ENCODE measurements around the gene MLYCD. TPM values are rescaled to one million over a fixed set of nuclear protein-coding genes. Genes with fewer than 3 reads are reported as not detected.

MLYCD gene
- total RNA-seq, 1 donor from 2014 or later: 20.1 TPM

DNA sequence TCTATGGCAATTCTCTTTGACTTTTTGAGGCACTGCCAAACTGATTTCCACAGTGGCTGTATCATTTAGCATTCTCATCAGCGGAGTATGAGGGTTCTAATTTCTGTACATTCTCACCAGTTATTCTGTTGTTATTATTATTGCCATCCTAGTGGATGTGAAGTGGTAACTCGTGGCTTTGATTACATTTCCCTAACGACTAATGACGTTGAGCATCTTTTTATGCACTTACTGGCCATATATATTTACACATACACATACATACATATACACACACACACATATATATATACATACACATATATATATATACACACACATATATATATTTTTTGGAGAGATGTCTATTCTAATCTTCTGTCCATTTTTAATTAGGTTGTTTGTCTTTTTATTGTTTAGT lies 3.7 kb upstream of the MLYCD start:
- DNase-seq (ENCODE audit: low spot score): no peak
- intact Hi-C loops (cut with DNase I): no loop called here

DNA sequence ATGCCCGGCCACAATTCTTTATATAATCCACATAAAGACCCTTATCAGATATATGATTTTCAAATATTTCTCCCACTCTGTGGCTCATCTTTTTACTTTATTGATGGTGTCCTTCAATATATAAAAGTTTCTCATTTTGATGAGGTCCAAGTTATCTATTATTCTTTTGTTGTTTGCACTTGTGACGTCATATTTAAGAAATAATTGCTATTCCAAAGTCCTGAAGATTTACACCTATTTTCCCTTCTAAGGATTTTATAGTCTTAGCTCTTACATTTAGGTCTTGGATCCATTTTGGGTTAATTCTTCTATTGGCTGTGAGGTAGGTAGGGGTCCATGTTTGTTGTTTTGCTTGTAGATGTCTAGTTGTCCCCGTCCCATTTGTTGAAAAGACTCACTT lies 3.0 kb upstream of the MLYCD start:
- no peak for DNase-seq (ENCODE audit: low spot score)
- intact Hi-C loops (cut with DNase I): no loop called here

DNA sequence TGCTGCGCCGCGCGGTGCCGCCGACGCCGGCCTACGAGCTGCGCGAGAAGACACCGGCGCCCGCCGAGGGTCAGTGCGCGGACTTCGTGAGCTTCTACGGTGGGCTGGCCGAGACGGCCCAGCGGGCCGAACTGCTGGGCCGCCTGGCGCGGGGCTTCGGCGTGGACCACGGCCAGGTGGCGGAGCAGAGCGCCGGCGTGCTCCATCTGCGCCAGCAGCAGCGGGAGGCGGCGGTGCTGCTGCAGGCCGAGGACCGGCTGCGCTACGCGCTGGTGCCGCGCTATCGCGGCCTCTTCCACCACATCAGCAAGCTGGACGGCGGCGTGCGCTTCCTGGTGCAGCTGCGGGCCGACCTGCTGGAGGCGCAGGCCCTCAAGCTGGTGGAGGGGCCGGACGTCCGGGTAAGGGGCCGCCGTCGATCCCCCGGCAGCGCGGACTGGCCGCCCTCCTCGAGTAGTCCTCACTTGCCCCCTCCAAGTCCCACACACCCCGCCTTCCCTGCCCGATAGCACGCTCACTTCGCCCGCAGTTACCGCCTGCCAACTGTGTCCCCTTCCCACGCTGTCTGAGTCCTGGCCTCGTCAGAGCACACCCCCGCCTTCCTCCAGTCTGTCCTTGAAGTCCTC lies 470 bp downstream of the MLYCD start:
- intact Hi-C loops (cut with DNase I): no loop called here
- no peak for DNase-seq (ENCODE audit: low spot score)

DNA sequence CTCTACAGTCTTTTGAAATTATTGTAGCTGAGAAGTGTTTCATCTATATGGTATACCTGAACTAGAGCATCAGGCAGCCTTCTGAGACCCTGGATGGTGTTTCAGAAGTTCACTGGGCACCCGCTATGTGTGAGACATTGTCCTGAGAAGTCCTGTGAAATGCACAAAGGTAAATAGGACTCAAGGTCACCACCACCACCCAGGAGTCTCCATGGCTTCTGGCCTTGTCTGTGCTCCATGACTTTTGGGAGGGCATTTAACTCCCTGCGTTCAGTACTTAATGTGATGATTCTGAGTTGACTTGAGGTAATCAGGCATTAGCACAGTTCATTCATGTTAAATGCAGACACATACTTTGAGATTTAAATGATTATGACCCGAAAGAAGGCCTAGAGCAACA lies 1.1 kb downstream of the MLYCD start:
- intact Hi-C loops (cut with DNase I): no loop called here

DNA sequence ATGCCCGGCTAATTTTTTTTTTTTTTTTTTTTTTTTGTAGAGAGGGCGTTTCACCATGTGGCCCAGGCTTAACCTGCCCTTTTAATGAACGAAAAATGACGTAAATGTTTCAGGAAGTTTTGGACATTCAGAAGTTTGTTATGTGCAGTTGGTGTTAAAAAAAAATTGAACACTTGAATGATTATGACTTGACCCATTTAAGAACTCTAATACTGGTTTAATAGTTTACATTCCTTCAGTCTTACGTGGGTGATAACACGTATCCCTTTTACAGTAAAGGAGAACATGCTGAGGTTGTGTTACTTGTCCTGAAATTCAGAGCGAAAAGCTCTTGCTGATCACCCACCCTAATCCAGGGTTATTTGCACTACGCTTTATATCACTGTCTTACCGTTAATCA lies 1.7 kb downstream of the MLYCD start:
- no peak for DNase-seq (ENCODE audit: low spot score)
- intact Hi-C loops (cut with DNase I): no loop called here

More for the DNA sequence above, 1.1 kb downstream of the MLYCD start:
- no peak for DNase-seq (ENCODE audit: low spot score)

DNA sequence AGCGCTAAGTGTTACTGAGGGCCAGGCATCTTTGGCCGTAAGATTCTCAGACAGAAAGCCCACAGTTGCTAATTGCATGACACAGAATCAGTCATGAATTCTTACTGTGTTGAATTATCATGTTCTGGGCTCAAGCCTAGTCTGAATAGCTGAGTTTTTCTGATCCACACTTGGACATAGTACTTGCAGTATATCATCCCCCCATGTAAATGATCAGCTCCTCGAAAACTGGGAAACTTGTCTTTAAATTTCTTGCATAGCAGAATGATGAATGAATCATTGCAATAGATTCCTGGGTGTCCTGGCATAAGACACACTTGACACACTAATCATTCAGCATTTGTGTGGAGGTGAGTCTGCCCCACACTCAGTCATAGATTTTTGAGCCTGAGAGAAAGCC lies 2.2 kb downstream of the MLYCD start:
- no peak for DNase-seq (ENCODE audit: low spot score)
- intact Hi-C loops (cut with DNase I): no loop called here

DNA sequence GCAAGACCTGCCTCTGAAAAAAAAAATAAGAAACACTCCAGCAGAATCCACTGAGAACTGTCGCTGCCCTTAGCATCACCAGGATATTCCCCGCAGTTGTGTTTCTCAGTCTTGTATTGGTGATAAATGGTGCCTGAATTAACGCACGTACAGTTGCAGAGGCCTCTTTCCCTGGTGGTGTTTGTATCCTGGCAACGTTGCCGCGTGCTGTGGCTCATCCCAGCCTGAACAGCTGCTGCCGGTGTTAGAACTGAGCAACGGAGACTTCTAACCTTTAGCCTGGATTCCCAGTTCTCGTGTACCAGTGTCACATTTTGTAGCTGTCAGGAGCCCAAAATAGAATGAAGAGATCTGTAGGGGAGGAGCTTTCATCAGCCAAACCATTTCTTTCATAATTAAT lies 4.8 kb downstream of the MLYCD start:
- intact Hi-C loops (cut with DNase I): loop anchor here (2.0 kb wide), 1 partner anchor 49 kb away; the partner anchor contains the start of gene OSGIN1
- peak; percentile 84 for DNase-seq (ENCODE audit: low spot score)

DNA sequence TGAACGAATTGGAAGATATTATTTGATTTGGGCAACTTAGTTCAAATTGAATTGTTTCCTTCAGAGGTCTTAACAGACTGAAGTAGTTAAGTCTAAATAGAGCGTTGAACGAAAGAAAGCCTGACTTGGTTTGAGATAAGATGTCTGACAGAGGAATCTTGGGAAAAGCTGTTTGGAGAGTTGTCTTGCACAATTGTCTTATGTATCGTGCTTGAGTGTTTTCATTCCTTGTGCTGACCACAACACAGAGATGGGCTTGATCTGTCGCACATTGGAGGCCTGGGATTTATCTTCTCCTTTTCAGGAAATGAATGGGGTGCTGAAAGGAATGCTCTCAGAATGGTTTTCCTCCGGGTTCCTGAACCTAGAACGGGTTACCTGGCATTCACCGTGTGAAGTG lies 7.8 kb downstream of the MLYCD start:
- intact Hi-C loops (cut with DNase I): no loop called here
- DNase-seq (ENCODE audit: low spot score): no peak

DNA sequence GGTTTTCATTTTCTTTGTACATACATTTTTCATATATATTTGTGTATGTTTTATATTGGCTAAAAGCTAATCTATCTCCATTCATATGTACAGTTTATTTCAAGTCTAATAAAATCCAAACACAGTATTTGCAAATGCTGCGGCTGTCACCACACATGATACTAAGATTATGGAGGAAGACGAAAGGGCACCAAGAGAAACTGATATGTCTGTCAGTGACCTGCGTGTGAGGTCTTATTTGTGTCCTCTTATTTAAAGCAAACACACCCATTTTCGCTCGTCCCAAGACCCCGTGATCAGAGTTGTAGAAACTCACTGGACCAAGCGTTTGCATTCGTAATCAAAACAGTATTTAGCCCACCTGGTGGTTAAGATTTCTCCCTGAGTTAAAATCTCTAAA lies 8.2 kb downstream of the MLYCD start:
- intact Hi-C loops (cut with DNase I): no loop called here
- no peak for DNase-seq (ENCODE audit: low spot score)

DNA sequence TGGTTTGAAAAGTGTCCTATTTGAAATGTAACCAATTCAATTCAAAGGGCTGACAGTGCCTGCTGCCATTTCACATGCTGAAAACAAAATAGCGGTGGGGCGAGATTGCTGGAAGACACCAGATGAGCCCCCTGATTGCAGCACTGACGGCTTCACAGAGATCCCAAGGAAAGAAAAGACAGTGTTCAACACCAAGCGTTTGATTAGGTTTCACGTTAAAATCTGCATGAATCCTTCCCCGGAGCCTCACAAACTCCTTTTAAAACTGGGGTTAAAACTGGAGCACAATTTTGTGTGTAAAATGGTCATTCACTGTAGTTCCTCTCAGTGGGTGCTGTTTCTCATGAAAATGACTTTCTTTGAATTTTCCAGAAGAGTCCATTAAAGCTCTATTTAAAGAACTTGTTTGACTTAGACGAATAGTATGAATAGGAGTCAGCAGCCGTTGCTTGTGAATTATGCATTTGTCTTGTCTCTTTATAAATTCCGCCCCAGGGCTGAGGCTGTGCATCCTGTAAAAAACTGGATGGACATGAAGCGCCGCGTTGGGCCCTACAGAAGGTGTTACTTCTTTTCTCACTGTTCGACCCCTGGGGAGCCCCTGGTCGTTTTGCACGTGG lies 8.8 kb downstream of the MLYCD start:
- intact Hi-C loops (cut with DNase I): no loop called here

DNA sequence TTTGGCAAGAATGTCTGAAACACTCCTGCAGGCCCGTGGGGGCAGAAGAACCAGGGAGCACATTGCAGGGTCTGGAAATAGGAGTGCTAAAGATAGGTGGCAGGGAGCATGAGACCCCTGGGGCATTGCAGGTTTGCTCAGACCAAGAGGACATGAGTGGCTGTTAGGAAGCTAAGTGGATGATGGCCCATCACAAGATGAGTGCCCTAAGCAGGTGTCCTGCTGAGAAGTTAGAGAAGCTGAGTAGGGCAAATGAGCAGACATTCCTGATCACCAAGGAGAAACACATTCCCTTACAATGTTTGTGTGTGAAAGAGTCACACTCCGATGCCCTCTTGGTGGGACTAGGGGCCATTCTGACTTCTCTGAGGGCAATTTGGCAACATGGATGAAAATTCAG lies 9.9 kb downstream of the MLYCD start:
- intact Hi-C loops (cut with DNase I): no loop called here

More for the DNA sequence above, 8.8 kb downstream of the MLYCD start:
- DNase-seq (ENCODE audit: low spot score): no peak

DNA sequence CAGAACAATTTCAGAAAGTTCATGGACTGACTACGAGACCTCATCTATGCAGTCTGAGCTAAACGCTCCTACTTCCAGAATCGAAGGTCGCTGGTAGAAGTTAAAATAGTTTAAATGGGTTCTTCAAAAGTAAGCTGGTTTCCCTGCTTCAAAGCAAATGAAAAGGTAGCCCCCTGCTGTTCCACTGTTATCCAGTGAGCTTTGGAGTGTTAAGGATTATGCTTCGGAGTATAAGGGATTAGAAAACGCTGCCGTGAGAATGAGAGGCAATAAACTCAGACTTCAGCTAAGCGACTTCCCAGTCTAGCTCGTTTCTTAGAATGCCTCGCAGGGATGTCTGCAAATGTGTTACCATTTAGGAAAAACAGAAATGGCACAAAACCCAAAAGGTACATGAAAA lies 12.4 kb downstream of the MLYCD start:
- DNase-seq (ENCODE audit: low spot score): no peak
- intact Hi-C loops (cut with DNase I): no loop called here

More for the DNA sequence above, 9.9 kb downstream of the MLYCD start:
- no peak for DNase-seq (ENCODE audit: low spot score)

DNA sequence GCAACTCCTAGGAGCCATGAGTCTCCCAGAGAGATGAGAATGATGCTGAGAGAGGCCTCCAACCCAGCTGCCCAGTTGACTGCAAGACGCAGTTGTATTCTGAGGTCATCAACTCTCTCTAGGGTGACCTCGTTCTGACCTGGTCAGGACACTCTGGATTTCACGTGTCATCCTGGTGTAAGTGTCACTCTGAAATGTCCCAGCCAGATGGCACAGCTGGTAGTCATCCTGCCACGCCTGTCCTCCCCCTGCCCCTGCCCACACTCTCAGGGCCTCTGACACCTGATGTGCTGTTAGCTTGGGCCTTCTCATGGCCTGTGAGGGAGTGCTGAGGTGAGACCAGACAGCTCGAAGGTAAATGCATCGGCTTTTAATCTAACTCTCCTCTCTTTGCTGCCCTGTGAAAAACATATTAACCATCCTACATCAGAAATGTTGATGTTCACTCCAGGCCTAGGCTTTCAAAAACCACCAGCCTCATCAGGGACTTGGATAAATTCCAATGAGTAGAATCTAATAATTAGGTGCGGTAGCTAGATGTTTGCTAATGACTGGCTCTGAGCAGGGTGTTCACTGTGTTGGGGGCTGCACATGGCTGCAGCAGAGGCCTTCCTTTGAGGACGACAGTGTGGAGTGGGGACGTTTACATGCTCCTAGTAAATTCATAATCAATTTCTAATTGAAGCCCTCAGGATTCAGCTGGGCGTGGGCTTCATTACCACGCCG lies 13.8 kb downstream of the MLYCD start:
- no peak for DNase-seq (ENCODE audit: low spot score)
- intact Hi-C loops (cut with DNase I): loop anchor here (1.0 kb wide), 1 partner anchor 41 kb away; the partner anchor contains the start of gene OSGIN1

DNA sequence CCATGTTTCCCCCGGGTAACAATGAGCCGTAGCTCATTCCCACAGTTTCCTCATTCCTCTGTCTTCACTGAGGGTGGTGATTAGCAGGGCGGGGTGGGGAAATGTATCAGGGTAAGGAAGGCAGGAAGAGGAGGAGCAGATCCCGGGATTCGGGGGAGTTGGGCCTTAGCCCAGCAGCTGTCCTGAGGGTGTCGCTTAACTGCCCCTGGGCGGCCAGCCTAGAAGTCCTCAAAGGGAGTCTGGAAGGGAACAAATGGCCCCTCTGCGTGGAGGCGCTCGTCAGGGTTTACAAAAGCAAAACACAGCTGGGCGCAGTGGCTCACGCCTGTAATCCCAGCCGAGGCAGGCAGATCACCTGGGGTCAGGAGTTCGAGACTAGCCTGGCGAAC lies 14.3 kb downstream of the MLYCD start:
- peak; percentile 87 for DNase-seq (ENCODE audit: low spot score)
- intact Hi-C loops (cut with DNase I): loop anchor here (1.0 kb wide), 1 partner anchor 40 kb away; the partner anchor contains the start of gene OSGIN1

DNA sequence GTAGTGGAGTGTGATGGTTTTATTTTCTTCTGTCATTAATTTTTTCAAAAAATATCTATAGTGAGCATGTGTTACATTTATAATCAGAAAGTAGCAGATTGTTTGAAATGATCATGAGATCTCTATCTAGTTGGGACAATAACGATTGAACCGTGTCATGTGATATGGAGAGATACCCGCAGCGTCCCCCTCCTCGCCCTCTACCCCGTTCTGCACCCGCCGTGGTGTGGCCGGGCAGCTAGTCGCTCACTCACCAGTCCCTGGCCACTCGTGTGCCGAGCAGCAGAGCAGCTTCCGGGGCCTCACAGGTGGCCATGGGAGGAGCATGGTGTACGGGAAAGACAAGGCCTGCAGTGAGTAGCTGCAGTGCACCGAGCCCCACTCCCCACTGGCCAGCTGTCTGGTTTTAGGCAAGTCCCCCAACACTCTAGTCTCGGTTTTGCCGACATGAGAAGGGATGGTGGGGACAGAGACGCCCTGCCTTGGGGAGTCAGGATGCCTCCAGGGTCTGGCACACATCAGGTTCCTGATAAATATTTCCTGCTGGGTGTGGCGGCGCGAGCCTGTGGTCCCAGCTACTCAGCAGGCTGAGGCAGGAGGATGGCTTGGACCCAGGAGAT lies 15.3 kb downstream of the MLYCD start:
- no peak for DNase-seq (ENCODE audit: low spot score)
- intact Hi-C loops (cut with DNase I): no loop called here

DNA sequence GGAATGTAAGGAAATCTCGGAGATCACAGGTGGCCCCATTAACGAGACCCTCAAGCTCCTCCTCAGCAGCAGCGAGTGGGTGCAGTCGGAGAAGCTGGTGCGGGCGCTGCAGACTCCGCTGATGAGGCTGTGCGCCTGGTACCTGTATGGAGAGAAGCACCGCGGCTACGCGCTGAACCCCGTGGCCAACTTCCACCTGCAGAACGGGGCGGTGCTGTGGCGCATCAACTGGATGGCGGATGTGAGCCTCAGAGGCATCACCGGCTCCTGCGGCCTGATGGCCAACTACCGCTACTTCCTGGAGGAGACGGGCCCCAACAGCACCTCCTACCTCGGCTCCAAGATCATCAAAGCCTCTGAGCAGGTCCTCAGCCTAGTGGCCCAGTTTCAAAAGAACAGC lies 16.2 kb downstream of the MLYCD start:
- no peak for DNase-seq (ENCODE audit: low spot score)
- intact Hi-C loops (cut with DNase I): no loop called here

DNA sequence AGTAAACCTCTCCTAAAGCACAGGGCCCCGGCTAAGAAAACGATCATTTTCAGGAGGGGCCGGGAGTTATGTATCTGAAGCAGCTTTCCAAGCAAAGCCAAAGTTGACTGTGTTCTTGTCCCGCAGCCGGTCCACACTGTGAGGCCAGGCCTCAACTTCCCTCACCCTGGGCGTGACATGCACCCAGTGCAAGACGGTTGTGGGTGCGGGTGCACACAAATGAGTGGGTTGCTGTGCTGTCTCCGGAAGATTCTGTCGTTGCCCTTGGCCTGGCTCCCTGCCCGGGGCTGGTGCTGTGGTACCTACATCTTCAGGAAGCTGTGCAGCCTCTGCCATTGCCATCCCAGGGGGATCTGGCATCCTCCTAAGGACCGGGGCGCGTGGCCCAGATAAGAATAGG lies 16.6 kb downstream of the MLYCD start:
- DNase-seq (ENCODE audit: low spot score): no peak
- intact Hi-C loops (cut with DNase I): no loop called here

DNA sequence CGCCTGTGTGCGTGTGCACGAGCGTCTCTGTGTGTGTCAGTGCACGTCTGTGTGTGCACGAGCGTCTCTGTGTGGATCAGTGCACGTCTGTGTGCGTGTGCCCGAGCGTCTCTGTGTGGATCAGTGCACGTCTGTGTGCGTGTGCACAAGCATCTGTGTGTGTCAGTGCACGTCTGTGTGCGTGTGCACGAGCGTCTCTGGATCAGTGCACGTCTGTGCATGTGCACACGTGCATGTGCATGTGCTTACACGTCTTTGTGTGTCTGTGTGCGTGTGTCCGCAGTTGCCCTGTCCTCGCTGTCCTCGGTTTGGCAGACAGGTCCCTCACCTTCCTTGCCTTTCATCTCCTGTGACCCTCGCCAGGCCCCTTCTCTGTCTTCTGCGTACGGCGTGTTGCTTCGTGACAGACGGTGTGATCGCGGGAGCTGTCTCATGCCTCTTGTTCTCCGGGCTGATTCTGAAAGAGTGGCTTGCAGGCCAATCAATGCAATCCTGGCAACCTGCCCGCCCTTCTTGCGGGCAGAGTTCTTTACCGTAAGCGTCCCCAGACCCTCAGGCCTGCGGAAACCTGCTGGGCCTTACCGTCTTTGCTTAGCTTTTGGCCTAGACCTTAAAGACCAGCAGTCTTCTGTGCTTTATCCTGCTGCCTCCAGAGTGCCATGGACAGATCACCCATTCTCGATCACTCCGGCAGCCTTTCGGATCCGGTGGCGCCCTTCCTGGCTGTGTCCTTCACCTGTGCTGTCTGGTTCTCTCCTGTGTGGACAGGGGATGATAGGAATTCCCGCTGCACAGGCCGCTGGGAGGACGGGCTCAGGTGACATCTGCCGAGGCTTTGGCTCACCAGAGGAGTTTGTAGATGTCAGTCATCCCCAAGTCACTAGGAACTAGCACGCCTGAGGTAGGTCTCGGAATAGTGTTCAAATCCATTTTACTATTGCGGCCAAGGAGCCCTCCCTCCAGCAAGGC lies 18.5 kb downstream of the MLYCD start:
- intact Hi-C loops (cut with DNase I): no loop called here
- DNase-seq (ENCODE audit: low spot score): no peak

DNA sequence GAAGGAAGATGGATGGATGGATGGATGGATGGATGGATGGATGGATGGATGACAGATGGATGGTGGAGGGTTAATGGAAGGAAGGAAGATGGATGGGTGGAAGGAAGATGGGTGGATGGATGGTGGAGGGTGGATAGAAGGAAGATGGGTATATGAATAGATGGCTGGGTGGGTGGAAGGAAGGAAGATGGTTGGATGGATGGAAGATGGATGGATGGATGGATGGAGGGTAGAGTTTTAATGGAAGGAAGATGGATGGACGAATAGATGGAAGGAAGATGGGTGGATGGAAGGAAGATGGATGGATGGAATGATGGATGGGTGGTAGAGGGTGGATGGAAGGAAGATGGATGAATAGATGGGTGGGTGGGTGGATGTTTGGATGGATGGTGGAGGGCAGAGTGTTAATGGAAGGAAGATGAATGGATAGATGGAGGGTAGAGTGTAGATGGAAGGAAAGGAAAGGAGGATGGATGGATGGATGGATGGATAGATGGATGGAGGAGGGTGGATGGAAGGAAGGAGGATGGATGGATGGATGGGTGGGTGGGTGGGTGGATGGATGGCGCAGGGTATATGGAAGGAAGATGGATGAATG lies 22.1 kb downstream of the MLYCD start:
- no peak for DNase-seq (ENCODE audit: low spot score)
- intact Hi-C loops (cut with DNase I): no loop called here

Measured in cardiac septum (tissue), 1 donor.